Measurements from ENCODE around the gene ADGRB3. TPM values are rescaled to one million over a fixed set of nuclear protein-coding genes. Genes with fewer than 3 reads are reported as not detected.

The ADGRB3 gene
- total and polyA plus RNA-seq, 2 donors (not counting 1 experiment from before 2014, with no cell fraction given) = not detected

- Histone ChIP-seq H3K9ac (ENCODE audit: low read length) (no peak overlapping the region), H3K4me3 (ENCODE audit: control extremely low read depth in 1 of 5, extremely low read depth in 1 of 5, insufficient read depth in 1 of 5, low read depth in 2 of 5, low read length in 4 of 5) (no peak overlapping the region), H3K4me1 (ENCODE audit: control insufficient read depth in 2 of 2, insufficient read depth in 2 of 2, low read length in 2 of 2) (no peaks in the 10 kb centered on the region), H3K79me2 (ENCODE audit: control insufficient read depth, insufficient read depth, low read length) (no peaks in the 10 kb centered on the region), H3K9me3 (ENCODE audit: control extremely low read depth in 1 of 3, control insufficient read depth in 2 of 3, insufficient read depth in 1 of 3, low read length in 2 of 3) (no peaks in the 10 kb centered on the region), H2AFZ (ENCODE audit: insufficient read depth, low read depth, low read length, poor library complexity, severe bottlenecking) (no peak overlapping the region), H4K20me1 (ENCODE audit: control insufficient read depth, insufficient read depth, low read length, poor library complexity, severe bottlenecking) (no peaks in the 10 kb centered on the region), H3K27me3 (replicated peaks in 1 of 4; ENCODE audit: control extremely low read depth in 1 of 4, control insufficient read depth in 3 of 4, insufficient read depth in 4 of 4, low read length in 3 of 4) (no peaks in the 10 kb centered on the region), H3K36me3 (replicated peaks in 1 of 2; ENCODE audit: control extremely low read depth in 1 of 2, control insufficient read depth in 1 of 2, extremely low read depth in 1 of 2, insufficient read depth in 2 of 2, low read length in 1 of 2) (no peaks in the 10 kb centered on the region), H3K4me2 (replicated peaks; ENCODE audit: low read depth, low read length, poor library complexity, severe bottlenecking) (no peak overlapping the region), H3K27ac (ENCODE audit: low read length in 2 of 2) (no peak overlapping the region)
- WGBS (ENCODE audit: insufficient coverage) = no CpG with 5 or more reads among the region's 2 CpGs
- POLR2A ChIA-PET = no interaction called here
- intact Hi-C loops (cut with micrococcal nuclease) = no loop called here
- no peak for DNase-seq
- Mint-ChIP-seq H3K4me3 (no peak overlapping the region), H3K27ac (no peak overlapping the region), H3K4me1 (no peaks in the 10 kb centered on the region), H3K27me3 (no peaks in the 10 kb centered on the region), H3K9me3 (ENCODE audit: insufficient read depth) (no peaks in the 10 kb centered on the region)
- CTCF ChIA-PET = no interaction called here
- TF ChIP-seq CTCF (IDR thresholded peaks at IDR 0.05) = no peak
- no peak for TF ChIP-seq EZH2 (IDR thresholded peaks at IDR 0.05; ENCODE audit: borderline replicate concordance, insufficient read depth, low read depth, low read length, poor library complexity, severe bottlenecking)
- no peak for ATAC-seq (ENCODE audit: low read depth)
These were observed 451.6 kb downstream of the ADGRB3 start for GRCh38 chr6:69086689-69087088.

- H3K27me3 Mint-ChIP-seq = no peaks in the 10 kb centered on the region
- no peaks in the 10 kb centered on the region for H3K4me1 Mint-ChIP-seq
- Histone ChIP-seq H3K27me3 (replicated peaks in 1 of 4; ENCODE audit: control extremely low read depth in 1 of 4, control insufficient read depth in 3 of 4, insufficient read depth in 4 of 4, low read length in 3 of 4) (no peaks in the 10 kb centered on the region), H3K4me2 (replicated peaks; ENCODE audit: low read depth, low read length, poor library complexity, severe bottlenecking) (no peak overlapping the region), H3K79me2 (ENCODE audit: control insufficient read depth, insufficient read depth, low read length) (no peaks in the 10 kb centered on the region), H3K27ac (ENCODE audit: low read length in 2 of 2) (no peak overlapping the region), H3K9me3 (ENCODE audit: control extremely low read depth in 1 of 3, control insufficient read depth in 2 of 3, insufficient read depth in 1 of 3, low read length in 2 of 3) (peaks cover 0 to 5% (median 0%) of the 10 kb centered on the region in 3 donors), H3K36me3 (replicated peaks in 1 of 2; ENCODE audit: control extremely low read depth in 1 of 2, control insufficient read depth in 1 of 2, extremely low read depth in 1 of 2, insufficient read depth in 2 of 2, low read length in 1 of 2) (no peaks in the 10 kb centered on the region), H3K4me1 (ENCODE audit: control insufficient read depth in 2 of 2, insufficient read depth in 2 of 2, low read length in 2 of 2) (no peaks in the 10 kb centered on the region), H3K9ac (ENCODE audit: low read length) (no peak overlapping the region), H3K4me3 (ENCODE audit: control extremely low read depth in 1 of 5, extremely low read depth in 1 of 5, insufficient read depth in 1 of 5, low read depth in 2 of 5, low read length in 4 of 5) (no peak overlapping the region), H4K20me1 (ENCODE audit: control insufficient read depth, insufficient read depth, low read length, poor library complexity, severe bottlenecking) (no peaks in the 10 kb centered on the region), H2AFZ (ENCODE audit: insufficient read depth, low read depth, low read length, poor library complexity, severe bottlenecking) (no peak overlapping the region)
- DNase-seq (no peak), ATAC-seq (ENCODE audit: low read depth) (no peak)
- no CpG with 5 or more reads among the region's 1 CpG for WGBS (ENCODE audit: insufficient coverage)
- ChIA-PET POLR2A (no interaction called here), CTCF (no interaction called here)
- TF ChIP-seq CTCF (IDR thresholded peaks at IDR 0.05) (no peak), EZH2 (IDR thresholded peaks at IDR 0.05; ENCODE audit: borderline replicate concordance, insufficient read depth, low read depth, low read length, poor library complexity, severe bottlenecking) (no peak)
- H3K27ac Mint-ChIP-seq = no peak overlapping the region
- no peak overlapping the region for H3K4me3 Mint-ChIP-seq
- intact Hi-C loops (cut with micrococcal nuclease) = no loop called here
- H3K9me3 Mint-ChIP-seq (ENCODE audit: insufficient read depth) = no peaks in the 10 kb centered on the region
These were observed 454.5 kb downstream of the ADGRB3 start for GRCh38 chr6:69089539-69089938.
